GM12865 (cell line): ENCODE results near the gene PRR15L.

Experiments
- DNase-seq: peaks from one replicate; pipeline ENCODE4 v3.0.0; 2010; ENCODE audit warnings: low read depth
- H3K4me3 ChIP-seq: 2 replicates; pipeline ENCODE4 v1.5.1; 2011; ENCODE audit warnings: mild to moderate bottlenecking, low read depth, low read length, control low read depth
- CTCF ChIP-seq: IDR thresholded peaks from 2 replicates; pipeline ENCODE4 v1.5.1; 2011; ENCODE audit warnings: low read length, control low read depth, low read depth, inconsistent platforms; ENCODE audit not compliant: insufficient read depth; ENCODE audit errors: missing control alignments

PRR15L gene

GRCh38 chr17:47980541-47980940 is 22.9 kb upstream of the PRR15L start:
- TF ChIP-seq CTCF, result no peak
- no peak for DNase-seq
- H3K4me3 ChIP-seq, result no peak overlapping the region

GRCh38 chr17:47978324-47978723 is 20.6 kb upstream of the PRR15L start:
- DNase-seq, result peak; percentile 79
- H3K4me3 ChIP-seq, result no peak overlapping the region
- peak; percentile 81 for TF ChIP-seq CTCF

GRCh38 chr17:47975823-47976205 is 18.1 kb upstream of the PRR15L start:
- TF ChIP-seq CTCF, result no peak
- DNase-seq, result no peak

GRCh38 chr17:47975189-47975822 is 17.6 kb upstream of the PRR15L start:
- no peak overlapping the region for H3K4me3 ChIP-seq
- DNase-seq, result no peak
- no peak for TF ChIP-seq CTCF

More at GRCh38 chr17:47975823-47976205, 18.1 kb upstream of the PRR15L start:
- H3K4me3 ChIP-seq, result no peak overlapping the region

GRCh38 chr17:47973541-47973940 is 15.9 kb upstream of the PRR15L start:
- H3K4me3 ChIP-seq, result no peak overlapping the region
- no peak for DNase-seq
- TF ChIP-seq CTCF, result no peak

GRCh38 chr17:47970725-47971499 is 13.2 kb upstream of the PRR15L start, which contains the start of gene CDK5RAP3:
CDK5RAP3 (plus strand) TSS chr17:47971113; CDS start chr17:47971147, 34 bp downstream.
- DNase-seq, result peak; percentile 100
- TF ChIP-seq CTCF, result peak; percentile 97

More at GRCh38 chr17:47970725-47971499, 13.2 kb upstream of the PRR15L start, which contains the start of gene CDK5RAP3:
- peak within 1 kb of the TSS; percentile 75 for H3K4me3 ChIP-seq
